ENCODE data around the gene PARK7. TPM values are rescaled to one million over a fixed set of nuclear protein-coding genes. Genes with fewer than 3 reads are reported as not detected.
"Not testable (repeated sequence)": the region's sequence is repeated elsewhere in the genome, so short reads cannot be mapped to it uniquely, and the experiment has no call there.

The PARK7 gene
- total RNA-seq, 1 donor from 2014 or later = 187 TPM

GRCh38 chr1:7919880-7920279, 41.6 kb upstream of the PARK7 start:
- TF ChIP-seq CTCF (IDR thresholded peaks at IDR 0.05; ENCODE audit: unreplicated experiment) = no peak
- Mint-ChIP-seq H3K4me3 (no peak overlapping the region), H3K27ac (no peak overlapping the region), H3K4me1 (no peaks in the 10 kb centered on the region), H3K36me3 (no peaks in the 10 kb centered on the region), H3K9me3 (no peaks in the 10 kb centered on the region), H3K27me3 (ENCODE audit: low read depth) (peaks cover 1% of the 10 kb centered on the region)
- no peak for DNase-seq (ENCODE audit: low spot score in 2 of 2, unreplicated experiment in 2 of 2)

GRCh38 chr1:7921796-7922195, 39.7 kb upstream of the PARK7 start:
- Mint-ChIP-seq H3K27ac (no peak overlapping the region), H3K36me3 (no peaks in the 10 kb centered on the region), H3K9me3 (no peaks in the 10 kb centered on the region), H3K27me3 (ENCODE audit: low read depth) (peaks cover 6% of the 10 kb centered on the region), H3K4me3 (no peak overlapping the region), H3K4me1 (no peaks in the 10 kb centered on the region)
- no peak for DNase-seq (ENCODE audit: low spot score in 2 of 2, unreplicated experiment in 2 of 2)
- TF ChIP-seq CTCF (IDR thresholded peaks at IDR 0.05; ENCODE audit: unreplicated experiment) = no peak

GRCh38 chr1:7922301-7922700, 39.2 kb upstream of the PARK7 start:
- peaks cover 9% of the 10 kb centered on the region for H3K27me3 Mint-ChIP-seq (ENCODE audit: low read depth)
- no peak for DNase-seq (ENCODE audit: low spot score in 2 of 2, unreplicated experiment in 2 of 2)
- no peaks in the 10 kb centered on the region for H3K36me3 Mint-ChIP-seq
- H3K27ac Mint-ChIP-seq = no peak overlapping the region
- H3K4me1 Mint-ChIP-seq = no peaks in the 10 kb centered on the region
- H3K4me3 Mint-ChIP-seq = no peak overlapping the region
- H3K9me3 Mint-ChIP-seq = no peaks in the 10 kb centered on the region
- no peak for TF ChIP-seq CTCF (IDR thresholded peaks at IDR 0.05; ENCODE audit: unreplicated experiment)

- not testable (repeated sequence) for H3K4me3 Mint-ChIP-seq
These were observed 34.5 kb upstream of the PARK7 start for GRCh38 chr1:7927061-7927460.

GRCh38 chr1:7928247-7928646, 33.3 kb upstream of the PARK7 start:
- no peaks in the 10 kb centered on the region for H3K36me3 Mint-ChIP-seq
- no peak for DNase-seq (ENCODE audit: low spot score in 2 of 2, unreplicated experiment in 2 of 2)
- H3K4me1 Mint-ChIP-seq = no peaks in the 10 kb centered on the region
- H3K27me3 Mint-ChIP-seq (ENCODE audit: low read depth) = peaks cover 19% of the 10 kb centered on the region
- no peak for TF ChIP-seq CTCF (IDR thresholded peaks at IDR 0.05; ENCODE audit: unreplicated experiment)
- no peak overlapping the region for H3K27ac Mint-ChIP-seq
- no peak overlapping the region for H3K4me3 Mint-ChIP-seq
- H3K9me3 Mint-ChIP-seq = no peaks in the 10 kb centered on the region

More at GRCh38 chr1:7927061-7927460, 34.5 kb upstream of the PARK7 start:
- H3K27ac Mint-ChIP-seq; H3K36me3 Mint-ChIP-seq; H3K9me3 Mint-ChIP-seq; DNase-seq (ENCODE audit: low spot score in 2 of 2, unreplicated experiment in 2 of 2); H3K4me1 Mint-ChIP-seq: not testable (repeated sequence)
- H3K27me3 Mint-ChIP-seq (ENCODE audit: low read depth) = peaks cover 19% of the 10 kb centered on the region

- no peaks in the 10 kb centered on the region for H3K36me3 Mint-ChIP-seq
- H3K4me1 Mint-ChIP-seq = no peaks in the 10 kb centered on the region
- H3K27ac Mint-ChIP-seq = no peak overlapping the region
- no peak overlapping the region for H3K4me3 Mint-ChIP-seq
- H3K9me3 Mint-ChIP-seq = no peaks in the 10 kb centered on the region
- TF ChIP-seq CTCF (IDR thresholded peaks at IDR 0.05; ENCODE audit: unreplicated experiment) = no peak
- DNase-seq (ENCODE audit: low spot score in 2 of 2, unreplicated experiment in 2 of 2) = no peak
- peaks cover 20% of the 10 kb centered on the region for H3K27me3 Mint-ChIP-seq (ENCODE audit: low read depth)
These were observed 31.9 kb upstream of the PARK7 start for GRCh38 chr1:7929637-7930036.

Measured in mesothelial cell of epicardium (in vitro differentiated cells).